ENCODE measurements around the gene TGM4.

TGM4 gene

GRCh38 chr3:44865272-44866035 is 9.0 kb upstream of the TGM4 start:
- Mint-ChIP-seq H3K4me1 (peaks cover 53% of the 10 kb centered on the region), H3K36me3 (peaks cover 3% of the 10 kb centered on the region), H3K9me3 (peaks cover 7% of the 10 kb centered on the region), H3K4me3 (peak overlapping the region; percentile 19), H3K27ac (no peak overlapping the region), H3K27me3 (no peaks in the 10 kb centered on the region)

DNA sequence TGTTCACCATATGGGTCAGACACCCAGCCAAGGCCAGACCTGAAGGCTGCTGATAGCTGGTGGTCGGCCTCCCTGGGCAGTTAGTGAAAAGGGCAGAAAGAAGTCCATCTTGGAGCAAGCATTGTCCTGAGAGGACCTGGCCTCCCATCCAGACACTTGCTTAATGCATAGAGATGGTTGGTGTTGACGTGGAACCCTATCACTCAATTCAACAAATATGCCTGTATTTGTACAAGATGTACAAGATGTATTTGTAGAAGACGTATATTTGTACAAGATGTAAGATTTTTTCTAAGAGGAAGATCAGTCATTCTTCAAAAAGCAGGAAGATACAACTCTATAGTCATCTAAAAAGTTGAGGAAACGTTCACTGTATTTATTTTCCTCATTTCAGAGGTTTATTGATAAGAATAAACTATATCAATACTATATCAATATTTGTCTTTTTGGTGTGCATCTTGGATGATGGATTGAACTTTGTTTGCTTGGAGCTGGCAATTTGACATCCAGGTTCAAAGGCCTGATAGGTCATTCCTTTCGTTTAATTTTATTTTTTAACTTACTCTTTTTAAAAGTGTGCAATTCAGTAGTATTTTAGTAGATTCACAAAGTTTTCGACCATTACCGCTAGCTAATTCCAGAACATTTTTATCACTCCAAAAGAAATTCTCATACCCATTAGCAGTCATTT is 6.8 kb upstream of the TGM4 start:
- H3K4me3 Mint-ChIP-seq = no peak overlapping the region
- H3K4me1 Mint-ChIP-seq = peaks cover 48% of the 10 kb centered on the region
- no peak overlapping the region for H3K27ac Mint-ChIP-seq
- H3K36me3 Mint-ChIP-seq = peaks cover 3% of the 10 kb centered on the region
- no peaks in the 10 kb centered on the region for H3K27me3 Mint-ChIP-seq
- peaks cover 7% of the 10 kb centered on the region for H3K9me3 Mint-ChIP-seq

GRCh38 chr3:44870375-44871061 is 3.9 kb upstream of the TGM4 start:
- H3K27ac Mint-ChIP-seq = no peak overlapping the region
- peaks cover 7% of the 10 kb centered on the region for H3K9me3 Mint-ChIP-seq
- no peak overlapping the region for H3K4me3 Mint-ChIP-seq
- H3K4me1 Mint-ChIP-seq = peaks cover 19% of the 10 kb centered on the region
- peaks cover 3% of the 10 kb centered on the region for H3K36me3 Mint-ChIP-seq
- H3K27me3 Mint-ChIP-seq = no peaks in the 10 kb centered on the region

GRCh38 chr3:44875596-44875995 is 1.2 kb downstream of the TGM4 start:
- H3K9me3 Mint-ChIP-seq = no peaks in the 10 kb centered on the region
- no peak overlapping the region for H3K4me3 Mint-ChIP-seq
- H3K27me3 Mint-ChIP-seq = no peaks in the 10 kb centered on the region
- no peaks in the 10 kb centered on the region for H3K4me1 Mint-ChIP-seq
- H3K36me3 Mint-ChIP-seq = no peaks in the 10 kb centered on the region
- H3K27ac Mint-ChIP-seq = no peak overlapping the region

DNA sequence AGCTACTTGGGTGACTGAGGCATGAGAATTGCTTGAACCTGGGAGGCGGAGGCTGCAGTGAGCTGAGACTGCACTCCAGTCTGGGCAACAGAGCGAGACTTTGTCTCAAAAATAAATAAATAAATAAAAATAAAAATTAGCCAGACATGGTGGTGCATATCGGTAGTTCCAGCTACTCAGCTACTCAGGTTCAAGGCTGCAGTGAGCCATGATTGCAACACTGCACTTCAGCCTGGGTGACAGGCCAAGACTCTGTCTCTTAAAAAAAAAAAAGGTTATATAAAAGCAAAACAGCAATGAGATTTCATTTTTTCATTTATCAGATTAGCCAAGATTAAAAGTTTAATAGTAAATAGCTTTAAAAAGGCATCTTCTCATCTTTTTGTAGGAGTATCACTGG is 2.9 kb downstream of the TGM4 start:
- Mint-ChIP-seq H3K4me3 (no peak overlapping the region), H3K36me3 (no peaks in the 10 kb centered on the region), H3K4me1 (no peaks in the 10 kb centered on the region), H3K9me3 (no peaks in the 10 kb centered on the region), H3K27me3 (no peaks in the 10 kb centered on the region), H3K27ac (no peak overlapping the region)

- Mint-ChIP-seq H3K9me3 (no peaks in the 10 kb centered on the region), H3K4me3 (no peak overlapping the region), H3K4me1 (no peaks in the 10 kb centered on the region), H3K36me3 (no peaks in the 10 kb centered on the region), H3K27me3 (peaks cover 2% of the 10 kb centered on the region), H3K27ac (no peak overlapping the region)
Measured at GRCh38 chr3:44880284-44880683, 5.9 kb downstream of the TGM4 start.

DNA sequence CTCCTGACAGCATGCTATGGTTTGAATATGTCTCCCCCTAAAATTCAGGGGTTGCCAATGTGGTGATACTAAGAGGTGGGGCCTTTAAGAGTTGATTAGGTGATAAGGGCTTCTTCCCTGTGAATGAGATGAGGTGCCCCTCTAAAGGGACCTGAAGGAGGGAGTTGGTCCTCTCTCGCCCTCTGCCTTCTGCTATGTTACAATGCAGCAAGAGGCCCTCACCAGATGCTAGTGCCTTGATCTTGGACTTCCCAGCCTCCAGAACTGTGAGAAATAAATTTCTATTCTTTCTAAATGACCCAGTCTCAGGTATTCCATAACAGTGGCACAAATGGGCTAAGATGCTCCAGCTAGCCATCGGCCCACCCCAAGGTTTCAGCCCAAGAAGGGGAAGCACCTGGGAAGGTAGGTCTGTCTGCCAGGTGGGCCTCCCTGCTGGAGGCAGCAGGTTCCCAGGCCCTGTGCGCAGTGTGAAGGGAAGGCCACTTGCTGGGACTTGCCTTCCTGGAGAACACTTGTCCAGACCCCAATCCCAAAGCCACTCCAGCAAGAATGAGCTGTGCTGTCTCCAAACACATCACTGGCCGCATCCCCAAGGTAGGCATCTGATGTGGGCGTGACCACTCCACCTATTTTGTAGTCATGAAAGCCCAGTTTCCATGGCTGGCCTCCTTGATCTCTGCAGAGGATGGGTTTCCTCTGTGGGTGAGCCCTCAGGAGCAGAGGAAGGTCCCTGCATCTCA is 9.0 kb downstream of the TGM4 start:
- H3K4me1 Mint-ChIP-seq = no peaks in the 10 kb centered on the region
- peaks cover 6% of the 10 kb centered on the region for H3K27me3 Mint-ChIP-seq
- no peak overlapping the region for H3K4me3 Mint-ChIP-seq
- no peaks in the 10 kb centered on the region for H3K36me3 Mint-ChIP-seq
- H3K27ac Mint-ChIP-seq = no peak overlapping the region
- no peaks in the 10 kb centered on the region for H3K9me3 Mint-ChIP-seq

DNA sequence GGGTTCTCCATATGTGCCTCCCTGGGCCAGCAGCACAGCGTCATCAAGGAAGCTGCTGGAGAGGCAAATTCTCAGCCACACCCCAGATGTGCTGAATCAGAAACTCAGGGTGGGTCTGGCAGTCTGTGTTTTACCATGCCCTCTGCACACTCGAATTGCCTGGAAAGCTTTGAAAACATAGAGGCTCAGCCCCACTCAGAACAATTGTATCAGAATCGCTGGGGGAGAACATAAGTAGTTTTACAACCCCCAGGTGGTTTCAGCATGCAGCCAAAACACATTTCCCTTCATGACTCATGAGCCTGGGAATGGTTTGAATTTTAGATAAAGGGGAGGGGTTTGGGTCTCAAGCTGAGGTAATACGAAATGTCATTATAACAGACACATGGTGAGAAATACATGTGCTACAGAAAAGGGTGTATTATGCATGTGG is 9.6 kb downstream of the TGM4 start:
- Mint-ChIP-seq H3K4me1 (no peaks in the 10 kb centered on the region), H3K9me3 (no peaks in the 10 kb centered on the region), H3K4me3 (no peak overlapping the region), H3K27ac (no peak overlapping the region), H3K27me3 (peaks cover 6% of the 10 kb centered on the region), H3K36me3 (no peaks in the 10 kb centered on the region)

DNA sequence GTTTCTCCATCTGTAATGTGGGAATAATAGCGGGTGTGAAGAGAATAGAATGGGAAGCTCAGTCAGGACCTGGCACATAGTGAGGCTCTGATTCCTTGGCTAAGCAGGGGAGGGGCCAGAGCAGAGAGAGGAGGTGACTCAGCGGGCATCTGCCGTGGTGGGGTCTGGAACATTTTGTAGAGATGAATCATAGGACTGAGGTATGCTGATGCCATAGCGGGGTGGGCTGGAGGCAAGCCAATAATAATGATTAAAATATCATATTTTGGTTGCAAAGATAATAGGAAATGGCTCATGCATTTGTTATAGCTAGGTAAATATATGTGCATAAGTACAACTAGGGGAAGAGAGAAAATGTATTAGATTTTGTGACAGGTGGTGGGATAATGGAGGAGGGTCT is 11.2 kb downstream of the TGM4 start:
- Mint-ChIP-seq H3K36me3 (no peaks in the 10 kb centered on the region), H3K27ac (no peak overlapping the region), H3K4me1 (no peaks in the 10 kb centered on the region), H3K4me3 (no peak overlapping the region), H3K27me3 (peaks cover 6% of the 10 kb centered on the region), H3K9me3 (no peaks in the 10 kb centered on the region)

DNA sequence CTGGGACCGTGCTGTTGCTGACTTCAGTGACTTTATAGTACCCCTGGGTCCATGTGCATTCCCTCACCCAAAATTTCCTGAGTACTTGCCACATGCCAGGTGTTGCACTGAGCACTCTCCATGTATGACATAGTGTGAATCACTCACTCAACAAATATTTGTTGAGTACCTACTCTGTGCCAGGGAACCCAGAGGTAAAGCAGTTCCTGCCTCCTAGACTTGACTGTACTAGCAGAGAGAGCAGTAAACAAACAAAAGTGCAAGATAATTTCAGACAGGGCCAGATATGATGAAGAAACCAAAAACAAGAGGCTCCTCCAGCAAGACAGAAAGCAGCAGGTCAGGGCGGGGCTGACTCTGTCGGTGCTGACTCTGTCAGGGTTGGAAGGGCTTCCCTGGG is 12.2 kb downstream of the TGM4 start:
- Mint-ChIP-seq H3K4me1 (no peaks in the 10 kb centered on the region), H3K36me3 (no peaks in the 10 kb centered on the region), H3K27ac (no peak overlapping the region), H3K9me3 (no peaks in the 10 kb centered on the region), H3K27me3 (peaks cover 6% of the 10 kb centered on the region), H3K4me3 (no peak overlapping the region)

- no peak overlapping the region for H3K4me3 Mint-ChIP-seq
- no peak overlapping the region for H3K27ac Mint-ChIP-seq
- H3K27me3 Mint-ChIP-seq = peaks cover 6% of the 10 kb centered on the region
- no peaks in the 10 kb centered on the region for H3K36me3 Mint-ChIP-seq
- no peaks in the 10 kb centered on the region for H3K9me3 Mint-ChIP-seq
- no peaks in the 10 kb centered on the region for H3K4me1 Mint-ChIP-seq
Measured at GRCh38 chr3:44887101-44887500, 12.7 kb downstream of the TGM4 start.

GRCh38 chr3:44890258-44890657 is 15.8 kb downstream of the TGM4 start:
- H3K27ac Mint-ChIP-seq = no peak overlapping the region
- H3K9me3 Mint-ChIP-seq = no peaks in the 10 kb centered on the region
- peaks cover 4% of the 10 kb centered on the region for H3K27me3 Mint-ChIP-seq
- H3K4me1 Mint-ChIP-seq = no peaks in the 10 kb centered on the region
- H3K4me3 Mint-ChIP-seq = no peak overlapping the region
- no peaks in the 10 kb centered on the region for H3K36me3 Mint-ChIP-seq

- Mint-ChIP-seq H3K36me3 (no peaks in the 10 kb centered on the region), H3K27me3 (peaks cover 2% of the 10 kb centered on the region), H3K4me1 (no peaks in the 10 kb centered on the region), H3K4me3 (no peak overlapping the region), H3K27ac (no peak overlapping the region), H3K9me3 (no peaks in the 10 kb centered on the region)
Measured at GRCh38 chr3:44890852-44891251, 16.4 kb downstream of the TGM4 start.

- Mint-ChIP-seq H3K9me3 (no peaks in the 10 kb centered on the region), H3K27ac (no peak overlapping the region), H3K4me1 (no peaks in the 10 kb centered on the region), H3K4me3 (no peak overlapping the region), H3K27me3 (peaks cover 2% of the 10 kb centered on the region), H3K36me3 (no peaks in the 10 kb centered on the region)
Measured at GRCh38 chr3:44892689-44893088, 18.3 kb downstream of the TGM4 start.

DNA sequence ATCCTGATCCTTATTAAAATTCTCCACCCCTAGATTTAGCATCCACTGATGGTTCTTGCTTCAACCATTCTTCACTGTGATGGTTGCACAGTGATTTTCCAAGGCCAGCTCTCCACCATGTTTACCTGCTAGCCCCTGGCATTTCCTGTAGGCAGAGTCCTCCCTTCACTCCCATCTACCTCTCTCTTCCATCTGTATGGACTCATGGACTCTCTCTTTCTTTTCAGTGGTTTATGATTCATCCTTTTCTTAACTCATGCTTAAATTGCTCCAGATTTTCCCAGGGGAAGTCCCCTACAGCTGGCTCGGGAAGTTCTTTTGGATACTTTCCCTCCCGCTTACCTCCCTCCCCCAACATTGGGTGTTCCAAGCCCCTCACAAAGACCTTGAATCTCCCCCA is 18.7 kb downstream of the TGM4 start:
- peaks cover 1% of the 10 kb centered on the region for H3K27me3 Mint-ChIP-seq
- H3K4me3 Mint-ChIP-seq = no peak overlapping the region
- H3K36me3 Mint-ChIP-seq = no peaks in the 10 kb centered on the region
- no peaks in the 10 kb centered on the region for H3K4me1 Mint-ChIP-seq
- no peaks in the 10 kb centered on the region for H3K9me3 Mint-ChIP-seq
- no peak overlapping the region for H3K27ac Mint-ChIP-seq

Data from activated naive CD4-positive, alpha-beta T cell treated with anti-CD3 and anti-CD28 coated beads, Interleukin-2, amount 50 U/mL, for 24 hours (primary cell).